Occipital lobe (tissue), 2 donors: Measurements from ENCODE around the gene DIS3L. TPM values are rescaled to one million over a fixed set of nuclear protein-coding genes. Genes with fewer than 3 reads are reported as not detected.
A peak's percentile ranks its signal among the peaks of the same experiment; 100 is the strongest.

Source experiments
- small RNA-seq: library from RNA; depleted of rRNA; stranded (forward); fragments of <200 nt; gene quantifications from one replicate; pipeline ENCODE3, GENCODE V24; 2014
- total RNA-seq: library from RNA; depleted of rRNA; stranded (reverse); fragments of >200 nt; gene quantifications from one replicate; pipeline ENCODE4 v1.2.3, GENCODE V29; 2014

The DIS3L gene
- total RNA-seq, 1 donor from 2014 or later = 32.1 TPM

Small RNA genes lying within 50 kb of the gene (small RNA-seq; reads per million reads assigned to genes)
- not detected for gene RF00019
- gene SCARNA14 = 3.8 reads per million, percentile 88 among the genes with 10 or more reads in this experiment

Other genes starting within 250 kb of the DIS3L start
- gene MEGF11, start 39.8 kb upstream of the DIS3L start, total RNA-seq = 0.78 TPM
- 19.8 TPM for gene TIPIN, start 63.1 kb downstream of the DIS3L start, total RNA-seq
- 26.4 TPM for gene MAP2K1, start 93.3 kb downstream of the DIS3L start, total RNA-seq
- 10.1 TPM for gene SNAPC5, start 204.2 kb downstream of the DIS3L start, total RNA-seq
- gene RPL4, start 211.3 kb downstream of the DIS3L start, total RNA-seq = 2,913 TPM
- gene ZWILCH, start 211.8 kb downstream of the DIS3L start, total RNA-seq = 43.0 TPM